A549 treated with CpdA at 1 μM for 4 hours (cell line): ENCODE measurements around the gene ZNF473. TPM values are rescaled to one million over a fixed set of nuclear protein-coding genes. Genes with fewer than 3 reads are reported as not detected.

Experiments
- total RNA-seq: library from RNA; stranded (reverse); fragments of 200-300 nt; extraction: Qiagen RNA extraction; gene quantifications from 5 replicates; pipeline ENCODE4 v1.2.3, GENCODE V29; 2022; ENCODE audit warnings: low read depth

ZNF473 gene
- 9.1 to 11.5 TPM (median 10.6 TPM) in 5 replicates for total RNA-seq

DNA sequence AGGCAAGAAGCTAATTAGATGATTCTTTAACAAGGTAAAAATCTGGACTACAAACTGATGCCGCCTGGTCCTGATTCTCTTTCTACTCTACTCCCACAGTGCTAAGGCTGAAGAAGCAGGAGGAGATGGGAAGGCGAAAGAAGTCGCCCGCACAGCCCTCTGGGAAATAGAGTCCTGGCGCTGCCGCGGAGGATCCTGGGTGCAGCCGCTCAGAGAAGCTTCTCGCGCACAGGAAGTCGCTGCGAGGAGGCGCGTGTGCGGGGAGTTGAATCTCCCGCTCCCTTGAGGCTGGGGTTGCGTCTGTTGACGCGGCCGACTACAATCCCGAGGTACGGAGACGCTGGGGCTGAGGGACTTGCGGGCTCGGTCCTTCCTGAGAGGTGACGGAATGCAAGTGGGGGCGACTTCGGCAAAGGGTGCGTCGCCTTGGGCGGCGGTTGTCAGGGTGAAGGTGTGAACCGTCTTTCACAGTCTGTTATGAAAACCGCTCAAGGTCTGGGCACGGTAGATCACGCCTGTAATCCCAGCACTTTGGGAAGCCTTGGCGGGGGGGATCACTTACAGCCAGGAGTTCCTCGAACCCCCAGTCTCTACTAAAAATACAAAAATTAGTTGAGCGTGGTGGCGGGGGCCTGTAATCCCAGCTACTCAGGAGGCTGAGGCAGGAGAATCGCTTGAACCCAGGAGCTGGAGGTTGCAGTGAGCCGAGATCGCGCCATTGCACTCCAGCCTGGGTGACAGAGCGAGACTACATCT, at the start of gene ZNF473:
ZNF473 (plus strand) TSS at position 212 of the 756 bp plus-strand sequence. CDS start 5,078 bp downstream, outside the sequence.

DNA sequence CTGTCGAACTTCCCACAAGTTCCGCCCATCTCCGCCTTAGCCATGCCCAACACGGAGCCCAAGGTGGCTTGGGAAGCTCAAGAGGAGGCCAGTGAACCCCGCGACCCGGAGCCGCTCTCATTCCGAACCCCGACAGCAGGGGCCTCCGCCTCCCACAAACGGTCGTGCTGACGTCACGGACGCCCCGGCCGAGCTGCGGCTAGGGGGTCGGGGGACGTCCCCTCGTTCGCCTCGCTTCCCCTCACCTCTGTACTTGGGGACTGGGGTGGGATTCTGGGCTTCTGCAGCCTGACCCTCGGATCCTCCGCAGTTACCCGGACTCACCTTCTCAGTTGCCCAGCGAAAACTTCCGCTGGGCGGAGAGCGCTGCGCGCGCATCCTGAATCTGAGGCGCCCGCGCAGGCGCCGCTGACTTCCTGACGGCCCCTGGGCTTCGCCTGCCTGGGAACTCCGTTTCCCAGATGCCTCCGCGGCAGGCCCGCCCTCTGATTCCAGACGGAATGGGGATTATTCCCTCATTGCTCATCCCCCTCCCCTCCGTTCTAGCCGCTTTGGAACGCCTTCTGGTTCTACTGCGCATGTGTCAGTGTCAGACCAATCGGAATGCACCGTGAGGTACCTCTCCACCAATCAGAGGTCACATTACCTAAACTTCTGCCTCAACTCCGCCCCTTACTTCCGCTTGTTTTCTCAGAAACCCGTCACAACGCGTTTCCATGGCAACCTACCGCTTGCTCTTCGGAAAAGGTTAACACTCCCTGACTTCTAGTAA, 597 bp upstream of the ZNF473 start, which contains the start of gene VRK3:
VRK3 (minus strand) TSS at position 351 of the 772 bp plus-strand sequence. CDS start 9,210 bp downstream, outside the sequence.

Other genes starting within 250 kb of the ZNF473 start
- gene FUZ, start 212.7 kb upstream of the ZNF473 start, total RNA-seq = 13.7 to 16.0 TPM (median 15.2 TPM) in 5 replicates
- 46.9 to 68.9 TPM (median 60.0 TPM) in 5 replicates for gene MED25, start 207.7 kb upstream of the ZNF473 start, total RNA-seq
- gene PTOV1, start 174.8 kb upstream of the ZNF473 start, total RNA-seq = 109 to 159 TPM (median 143 TPM) in 5 replicates
- 45.9 to 63.6 TPM (median 50.4 TPM) in 5 replicates for gene PNKP, start 158.4 kb upstream of the ZNF473 start, total RNA-seq
- 70.9 to 125 TPM (median 113 TPM) in 5 replicates for gene AKT1S1, start 148.7 kb upstream of the ZNF473 start, total RNA-seq
- 21.2 to 24.9 TPM (median 24.4 TPM) in 5 replicates for gene TBC1D17, start 148.3 kb upstream of the ZNF473 start, total RNA-seq
- gene IL4I1, start 129.1 kb upstream of the ZNF473 start, total RNA-seq = 0.44 to 1.2 TPM (median 0.91 TPM) in 5 replicates
- gene ATF5, start 96.8 kb upstream of the ZNF473 start, total RNA-seq = 48.8 to 56.8 TPM (median 55.5 TPM) in 5 replicates
- gene NUP62, start 96.5 kb upstream of the ZNF473 start, total RNA-seq = 81.6 to 100 TPM (median 97.6 TPM) in 5 replicates
- not detected in 5 replicates for gene SIGLEC11, start 64.8 kb upstream of the ZNF473 start, total RNA-seq
- gene VRK3, start 633 bp upstream of the ZNF473 start, total RNA-seq = 41.1 to 44.2 TPM (median 43.6 TPM) in 5 replicates
- gene IZUMO2, start 137.3 kb downstream of the ZNF473 start, total RNA-seq = not detected in 5 replicates
- 4.9 to 6.7 TPM (median 6.3 TPM) in 5 replicates for gene MYH14, start 177.6 kb downstream of the ZNF473 start, total RNA-seq